Stimulated activated CD8-positive, alpha-beta memory T cell treated with anti-CD3 and anti-CD28 coated beads, Interleukin-12 subunit alpha, Interleukin-12 subunit beta, amount 100 ng/mL, for 4 hours (primary cell): ENCODE measurements around the gene ACER3.
"Not testable (repeated sequence)": the region's sequence is repeated elsewhere in the genome, so short reads cannot be mapped to it uniquely, and the experiment has no call there.

Experiments
- DNase-seq: peaks from one replicate; pipeline ENCODE4 v3.0.0-alpha.2; 2020; ENCODE audit warnings: low read depth

Gene ACER3

DNA sequence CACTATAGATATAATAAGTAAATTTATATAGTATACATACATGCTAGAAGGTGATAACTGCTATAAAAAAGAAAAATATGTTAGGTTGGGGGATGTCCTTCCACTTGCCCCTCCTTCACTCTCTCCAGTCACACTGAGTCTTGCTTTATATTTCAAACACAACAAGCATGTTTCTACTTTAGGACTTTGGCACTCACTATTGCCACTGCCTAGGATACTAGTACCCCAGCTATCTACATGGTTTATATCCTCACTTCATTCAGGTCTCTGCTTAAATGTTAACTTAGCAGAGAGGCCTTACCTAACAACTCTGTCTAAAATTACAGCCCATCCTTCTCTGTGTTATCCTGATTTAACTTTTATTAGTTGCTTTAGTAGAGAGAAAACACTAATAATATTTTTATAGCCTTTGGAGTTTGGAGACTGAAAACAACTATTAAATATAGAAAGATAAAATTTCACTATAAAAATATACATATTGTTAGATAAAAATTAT, 134.4 kb downstream of the ACER3 start:
- DNase-seq = no peak

- no peak for DNase-seq
These were observed 136.8 kb downstream of the ACER3 start for GRCh38 chr11:76997512-76997911.

DNA sequence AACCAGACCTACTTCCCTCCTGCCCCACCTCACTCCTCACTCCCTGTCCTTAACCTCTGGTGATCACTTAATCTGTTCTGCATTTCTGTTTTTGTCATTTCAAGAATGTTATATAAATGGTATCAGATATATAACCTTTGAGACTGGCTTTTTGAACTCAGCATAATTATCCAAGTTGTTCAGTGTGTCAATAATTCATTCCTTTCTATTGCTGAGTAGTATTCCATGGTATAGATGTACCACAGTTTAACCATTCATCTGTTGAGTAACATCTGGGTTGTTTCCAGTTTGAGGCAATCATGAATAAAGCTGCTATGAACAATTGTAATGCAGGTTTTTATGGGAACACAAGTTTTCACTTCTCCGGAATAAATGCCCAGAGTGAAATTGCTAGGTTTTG, 138.9 kb downstream of the ACER3 start:
- no peak for DNase-seq

DNA sequence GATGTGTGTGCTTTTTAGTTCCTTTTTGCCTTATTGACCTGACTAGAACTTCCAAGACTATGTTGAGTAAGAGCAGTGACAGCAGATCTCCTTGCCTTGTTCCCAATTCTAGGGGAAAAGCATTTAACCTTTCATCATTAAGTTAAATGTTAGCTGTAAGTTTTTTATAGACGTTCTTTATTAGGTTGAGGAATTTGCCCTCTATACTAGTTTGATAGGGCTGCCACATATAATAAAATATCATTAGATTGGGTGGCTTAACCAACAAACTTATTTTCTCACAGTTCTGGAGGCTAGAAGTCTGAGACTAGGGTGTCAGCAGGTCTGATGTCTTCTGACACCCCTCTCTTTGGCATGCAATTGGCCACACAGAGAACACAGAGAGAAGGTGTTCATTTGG, 140.9 kb downstream of the ACER3 start:
- no peak for DNase-seq

GRCh38 chr11:77002776-77003175, 142.1 kb downstream of the ACER3 start:
- DNase-seq = no peak

GRCh38 chr11:77003963-77004362, 143.2 kb downstream of the ACER3 start:
- DNase-seq = no peak

DNA sequence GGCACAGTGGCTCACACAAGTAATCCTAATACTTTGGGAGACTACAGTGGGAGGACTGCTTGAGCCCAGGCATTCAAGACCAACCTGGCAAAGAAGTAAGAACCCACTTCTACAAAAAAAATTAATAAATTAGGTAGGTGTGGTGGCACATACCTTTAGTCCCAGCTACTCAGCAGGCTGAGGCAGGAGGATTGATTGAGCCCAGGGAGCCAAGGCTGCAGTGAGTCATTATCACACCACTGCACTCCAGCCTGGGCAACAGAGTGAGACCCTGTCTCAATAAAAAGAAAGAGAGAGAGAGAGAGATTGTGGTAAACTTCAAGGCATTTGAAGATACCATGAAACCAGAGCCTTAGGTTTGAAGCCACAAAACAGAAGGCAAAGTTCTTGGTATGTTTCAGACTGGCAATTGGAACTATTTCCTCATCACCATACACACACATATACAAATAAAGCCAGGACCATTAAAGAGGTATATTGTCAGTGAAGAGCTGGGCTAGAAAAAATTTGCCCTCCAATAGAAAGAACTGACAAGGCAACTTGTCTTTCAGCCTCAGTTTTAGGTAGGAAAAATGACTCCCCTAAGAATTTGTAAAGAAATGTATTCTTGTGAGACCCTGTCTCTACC, 148.9 kb downstream of the ACER3 start:
- no peak for DNase-seq

DNA sequence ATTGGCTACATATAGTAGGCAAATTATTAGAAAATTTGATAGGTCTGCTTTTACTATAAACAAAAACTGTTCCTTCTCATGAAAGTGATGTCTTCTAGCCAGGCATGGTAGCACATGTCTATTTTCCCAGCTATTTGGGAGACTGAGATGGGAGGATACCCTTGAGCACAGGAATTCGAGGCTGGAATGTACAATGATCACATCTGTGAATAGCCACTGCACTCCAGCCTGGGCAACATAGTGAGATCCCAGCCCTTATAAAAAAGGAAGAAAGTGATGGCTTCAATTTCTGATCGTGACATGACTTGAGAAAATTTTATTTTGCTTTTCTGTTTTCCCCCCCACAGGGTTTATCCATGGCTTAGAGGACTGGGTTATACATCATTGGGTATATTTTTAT, 154.0 kb downstream of the ACER3 start:
- no peak for DNase-seq

DNA sequence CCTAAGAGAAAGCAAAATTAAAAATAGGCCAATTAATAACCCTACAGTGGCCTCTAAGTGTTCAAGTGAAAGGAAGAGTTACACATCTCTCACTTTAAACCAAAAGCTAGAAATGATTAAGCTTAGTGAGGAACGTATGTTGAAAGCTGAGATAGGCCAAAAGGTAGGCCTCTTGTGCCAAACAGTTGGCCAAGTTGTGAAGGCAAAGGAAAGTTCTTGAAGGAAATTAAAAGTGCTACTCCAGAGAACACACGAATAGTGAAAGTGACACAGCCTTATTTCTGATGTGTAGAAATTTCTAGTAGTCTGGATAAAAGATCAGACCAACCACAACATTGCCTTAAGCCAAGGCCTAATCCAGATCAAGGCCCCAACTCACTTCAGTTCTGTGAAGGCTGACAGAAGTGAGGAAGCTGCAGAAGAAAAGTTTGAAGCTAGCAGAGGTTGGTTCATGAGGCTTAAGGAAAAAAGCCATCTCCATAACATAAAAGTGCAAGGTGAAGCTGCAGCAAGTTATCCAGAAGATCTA, 157.7 kb downstream of the ACER3 start:
- DNase-seq = not testable (repeated sequence)

GRCh38 chr11:77019976-77020595, 159.4 kb downstream of the ACER3 start:
- DNase-seq = no peak

DNA sequence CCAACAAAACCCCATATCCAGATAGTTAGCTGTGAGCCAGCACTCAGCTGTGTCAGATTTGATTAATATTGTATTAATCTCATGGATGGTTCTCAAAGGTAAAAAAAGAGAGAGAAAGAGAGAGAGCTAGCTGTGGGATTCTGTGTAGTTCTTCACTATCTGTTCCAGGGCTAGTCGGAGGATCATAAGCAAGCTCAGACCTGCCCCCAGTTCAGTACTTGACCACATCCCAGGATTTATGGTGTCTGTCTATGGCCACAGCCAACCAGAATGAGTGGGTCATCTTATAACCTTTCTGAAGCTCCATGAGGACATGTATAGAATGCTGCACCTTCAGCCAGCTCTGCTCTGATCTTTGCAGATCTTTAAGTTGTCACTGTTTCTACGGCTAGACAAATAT, 160.0 kb downstream of the ACER3 start:
- DNase-seq = no peak

- no peak for DNase-seq
These were observed 164.0 kb downstream of the ACER3 start for GRCh38 chr11:77024745-77025144.

DNA sequence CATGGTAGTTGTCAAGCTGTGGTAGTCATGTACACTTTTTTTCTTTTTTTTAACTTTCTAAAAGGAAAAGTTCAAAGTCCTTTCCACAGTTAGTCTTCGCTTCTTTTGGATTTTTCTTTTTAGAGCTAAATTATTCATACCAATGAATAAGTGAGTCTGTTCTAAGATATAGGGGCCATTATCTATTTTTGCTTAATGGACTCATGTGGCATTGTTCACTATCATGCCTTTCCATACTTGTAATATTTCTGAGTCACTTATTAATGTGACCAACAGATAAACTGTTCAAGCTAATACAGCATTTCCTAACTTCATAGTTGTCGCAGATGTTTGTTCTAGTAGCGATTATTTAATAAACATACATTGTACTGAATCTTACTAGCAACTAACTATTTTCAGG, 165.5 kb downstream of the ACER3 start:
- no peak for DNase-seq

DNA sequence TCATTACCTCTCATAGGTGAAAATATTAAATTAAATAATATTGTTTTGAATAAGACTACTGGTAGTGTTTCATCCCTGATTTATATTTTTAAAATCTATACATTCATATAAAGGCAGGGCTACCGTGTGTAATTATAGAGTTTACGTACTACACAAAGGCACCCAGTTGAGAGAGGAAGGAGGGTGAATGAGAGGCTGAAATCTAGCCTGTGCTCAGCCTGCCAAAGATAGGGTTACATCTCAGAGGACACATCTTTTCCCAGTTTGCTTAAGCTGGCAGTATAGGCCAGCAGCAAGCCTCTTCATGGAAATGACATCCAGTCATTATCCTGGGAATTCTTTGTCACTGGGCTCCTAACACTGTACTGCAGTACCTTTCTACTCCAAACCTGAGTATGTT, 166.0 kb downstream of the ACER3 start:
- DNase-seq = no peak

DNA sequence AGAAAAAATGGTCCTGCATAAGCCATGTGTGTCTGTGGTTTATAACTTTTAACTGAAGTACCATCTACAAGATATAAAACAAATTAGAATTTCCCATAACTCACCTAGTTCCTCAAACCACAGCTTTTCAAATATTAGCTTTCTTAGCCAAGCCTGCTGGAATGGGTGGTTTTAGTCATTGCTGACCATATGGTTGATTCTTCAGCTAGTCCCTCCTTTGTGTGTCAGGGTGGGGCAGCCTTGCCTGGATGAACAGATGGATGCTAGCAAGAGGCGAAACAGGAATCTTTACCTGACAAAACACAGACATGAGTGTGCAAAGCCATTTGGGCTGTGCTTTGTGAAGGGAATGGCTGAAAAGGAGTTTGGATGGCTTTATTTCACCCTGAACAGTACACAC, 166.6 kb downstream of the ACER3 start:
- no peak for DNase-seq

DNA sequence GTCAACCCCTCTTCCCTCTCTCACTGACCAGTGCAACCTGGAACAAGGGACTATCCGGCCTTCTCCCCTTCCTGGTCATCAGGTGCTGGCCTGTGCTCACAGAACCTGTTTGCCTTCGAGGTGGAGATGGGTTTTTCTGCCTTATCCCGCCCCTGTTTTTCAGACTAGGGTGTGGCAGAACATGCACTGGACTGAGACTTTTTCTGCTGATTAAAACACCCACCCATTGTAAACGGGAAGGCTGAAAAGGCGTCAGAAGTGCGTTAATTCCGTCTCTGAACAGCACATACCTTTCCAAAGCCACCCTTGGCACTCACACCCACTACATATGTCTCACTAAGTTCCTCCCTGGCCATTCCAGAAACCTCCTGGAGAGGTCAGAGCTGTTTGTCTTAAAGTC, 169.1 kb downstream of the ACER3 start:
- no peak for DNase-seq

DNA sequence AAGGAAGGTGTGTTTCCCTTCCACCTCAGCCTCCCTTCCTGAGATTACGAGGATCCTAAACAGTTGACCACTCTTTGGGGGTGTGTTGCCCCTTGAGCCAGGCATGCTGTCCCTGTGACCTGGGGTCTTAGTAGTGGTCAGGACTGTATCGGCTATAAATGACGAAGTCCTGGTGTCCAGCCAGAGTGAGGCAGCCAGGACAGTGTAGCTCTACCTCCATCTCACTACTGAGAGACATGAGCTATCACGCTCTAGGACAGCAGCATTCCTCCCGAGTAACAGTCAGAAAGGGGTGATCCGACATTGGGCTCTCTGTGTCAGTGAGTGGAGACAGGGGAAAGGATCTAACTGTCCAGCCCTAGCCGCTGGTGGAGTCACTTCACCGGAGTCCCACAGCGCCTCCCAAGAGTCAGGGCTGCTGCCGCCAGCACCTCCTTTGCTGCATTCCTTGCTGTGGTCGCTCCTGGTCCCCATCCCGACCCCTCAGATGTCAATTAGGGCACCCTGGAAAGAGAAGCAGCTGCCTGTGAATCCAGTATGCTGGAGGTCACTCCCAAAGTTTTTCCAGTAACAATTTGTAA, 170.2 kb downstream of the ACER3 start:
- DNase-seq = no peak

DNA sequence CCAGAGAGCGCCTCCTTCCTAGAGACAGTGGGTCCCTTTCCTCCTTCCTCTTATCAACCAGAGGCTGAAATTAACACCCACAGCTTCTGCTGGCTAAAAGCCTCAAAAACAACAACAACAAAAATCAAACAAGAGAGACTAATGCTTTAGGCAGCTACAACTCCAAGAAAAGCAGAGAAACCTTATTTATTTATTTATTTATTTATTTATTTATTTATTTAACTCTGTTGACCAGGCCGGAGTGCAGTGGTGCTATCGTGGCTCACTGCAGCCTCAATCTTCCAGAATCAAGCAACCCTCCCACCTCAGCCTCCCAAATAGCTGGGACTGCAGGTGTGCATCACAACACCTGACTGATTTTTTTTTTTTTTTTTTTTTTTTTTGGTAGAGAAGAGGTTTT, 170.9 kb downstream of the ACER3 start:
- DNase-seq = no peak

GRCh38 chr11:77035039-77035438, 174.3 kb downstream of the ACER3 start:
- no peak for DNase-seq

GRCh38 chr11:77035580-77035979, 174.9 kb downstream of the ACER3 start:
- DNase-seq = no peak

DNA sequence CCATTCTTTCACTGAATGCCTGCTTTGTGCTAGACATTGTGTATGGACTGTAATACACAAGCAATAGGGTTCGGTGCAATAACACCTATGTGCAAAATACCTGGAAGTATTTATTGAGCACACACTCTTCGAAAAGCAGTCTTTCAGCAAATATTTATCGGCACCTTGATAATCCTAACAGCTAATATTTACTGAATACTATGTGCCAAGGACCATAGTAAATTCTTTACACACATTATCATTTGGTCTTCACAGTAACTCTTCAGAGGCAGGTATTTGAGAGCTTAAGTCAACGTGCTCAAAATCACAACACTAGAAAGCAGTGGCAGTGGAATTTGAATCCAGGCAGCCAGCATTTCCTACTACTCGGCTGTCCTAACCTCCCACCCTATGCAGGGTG, 175.7 kb downstream of the ACER3 start:
- no peak for DNase-seq

- no peak for DNase-seq
These were observed 176.3 kb downstream of the ACER3 start for GRCh38 chr11:77037057-77037456.

GRCh38 chr11:77038029-77038824, 177.5 kb downstream of the ACER3 start:
- DNase-seq = no peak
